HG03139 (cell line): ENCODE data around the gene SELENON.

ENCODE experiments used
- ATAC-seq: cut with Tn5 transposase; IDR thresholded peaks from one replicate; pipeline ENCODE4 v1.9.1; 2021; ENCODE audit not compliant: unreplicated experiment

The SELENON gene

GRCh38 chr1:25793585-25794170, 6.3 kb upstream of the SELENON start:
- ATAC-seq = no peak

GRCh38 chr1:25794325-25794724, 5.7 kb upstream of the SELENON start:
- no peak for ATAC-seq

DNA sequence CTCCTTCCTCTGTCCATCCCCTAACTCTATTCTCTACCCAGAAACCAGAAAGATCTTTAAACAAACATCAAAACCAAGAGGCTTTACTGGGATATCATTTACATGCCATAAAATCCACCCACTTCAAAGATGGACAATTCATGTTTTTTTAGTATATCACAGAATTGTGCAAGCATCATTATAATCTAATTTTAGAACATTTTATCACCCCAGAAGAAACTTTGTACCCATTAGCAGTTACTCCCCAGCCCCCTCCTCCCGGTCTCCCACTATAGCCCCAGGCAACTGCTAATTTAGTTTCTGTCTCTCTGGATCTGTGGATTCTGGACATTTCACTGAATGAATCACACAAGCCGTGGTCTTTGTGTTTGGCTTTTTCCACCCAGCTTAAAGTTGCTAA, 4.8 kb upstream of the SELENON start:
- ATAC-seq = no peak

GRCh38 chr1:25795946-25796810, 3.8 kb upstream of the SELENON start:
- no peak for ATAC-seq

GRCh38 chr1:25796811-25797458, 3.1 kb upstream of the SELENON start:
- ATAC-seq = no peak

- ATAC-seq = no peak
These were observed 2.1 kb upstream of the SELENON start for GRCh38 chr1:25797939-25798338.

DNA sequence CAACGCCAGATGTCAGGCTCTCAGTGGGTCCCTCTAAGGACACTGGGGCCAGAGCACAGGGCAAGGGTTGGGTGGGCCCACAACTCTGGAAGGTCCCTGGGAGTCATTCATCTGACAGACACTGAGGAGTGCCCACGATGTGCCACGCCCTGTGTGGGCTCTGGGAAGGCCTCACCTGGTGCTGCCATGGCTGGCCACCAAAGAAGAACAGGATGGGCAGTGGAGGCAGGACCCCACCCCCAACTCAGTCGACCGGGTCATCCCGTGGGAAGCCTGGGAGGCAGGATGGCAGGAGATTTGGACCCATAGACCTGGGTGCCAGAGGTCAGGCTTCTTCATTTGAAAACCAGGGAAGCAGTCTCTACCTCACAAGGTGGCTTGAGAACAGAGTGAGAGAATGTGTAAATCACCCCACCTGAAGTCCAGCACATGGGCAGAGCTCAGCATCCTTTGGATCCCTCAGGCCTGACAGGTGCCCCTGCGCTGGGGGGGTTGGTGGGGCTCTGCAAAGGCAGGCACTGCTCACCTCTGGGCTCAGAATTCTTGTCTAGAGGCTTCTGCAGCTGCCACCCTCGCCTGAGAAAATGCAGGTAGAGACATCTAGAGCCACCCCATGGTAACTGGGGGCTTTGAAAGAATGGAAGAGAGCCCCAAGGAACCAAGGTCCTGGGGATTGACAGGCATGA, 1.2 kb upstream of the SELENON start:
- no peak for ATAC-seq

GRCh38 chr1:25799352-25799934, 550 bp upstream of the SELENON start:
- ATAC-seq = no peak

DNA sequence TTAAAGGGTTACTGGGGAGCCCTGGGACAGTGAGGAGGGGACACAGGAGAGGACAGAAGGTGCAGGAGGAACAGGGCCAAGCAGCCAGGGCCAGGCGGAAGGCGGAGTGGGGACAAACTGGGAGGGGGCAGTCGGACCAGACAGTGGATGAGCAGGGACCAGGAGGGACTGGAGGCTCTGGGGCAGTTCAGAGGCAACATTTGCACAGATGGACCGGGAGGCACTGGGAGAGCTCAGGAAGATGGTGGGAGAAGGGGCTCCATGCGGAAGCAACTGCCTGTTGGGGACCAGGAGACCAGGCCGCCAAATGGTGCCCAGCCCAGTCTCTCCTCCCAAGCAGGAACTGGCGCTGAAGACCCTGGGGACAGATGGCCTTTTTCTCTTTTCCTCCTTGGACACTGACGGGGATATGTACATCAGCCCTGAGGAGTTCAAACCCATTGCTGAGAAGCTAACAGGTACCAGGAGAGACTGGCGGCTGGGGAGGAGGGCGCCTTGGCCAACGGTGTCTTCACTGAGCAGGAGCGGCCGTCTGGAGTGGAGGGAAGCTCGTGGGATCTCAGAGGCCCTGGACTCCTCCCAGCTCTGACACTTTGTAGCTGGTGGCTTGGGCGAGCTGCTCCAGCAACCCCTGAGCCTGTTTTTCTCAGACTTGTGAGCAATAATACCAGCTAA, 847 bp downstream of the SELENON start:
- ATAC-seq = no peak

GRCh38 chr1:25802915-25803314, 2.9 kb downstream of the SELENON start:
- no peak for ATAC-seq

DNA sequence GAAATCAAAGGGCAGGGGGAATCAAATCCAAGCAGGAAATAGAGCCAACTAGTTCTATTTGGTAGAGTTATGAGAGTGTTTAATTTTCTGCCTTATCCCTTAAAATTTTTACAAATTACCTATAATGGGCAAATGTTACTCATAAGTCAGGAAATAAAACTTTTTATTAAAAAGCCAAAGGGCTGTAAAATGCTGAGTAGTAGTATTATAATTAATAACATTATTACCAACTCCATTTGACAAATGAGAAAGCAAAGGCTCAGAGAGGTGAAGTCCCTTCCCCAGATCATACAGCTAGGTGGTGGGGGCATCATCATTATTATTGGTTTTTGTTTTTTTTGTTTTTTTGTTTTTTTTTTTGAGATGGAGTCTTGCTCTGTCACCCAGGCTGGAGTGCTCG, 3.4 kb downstream of the SELENON start:
- no peak for ATAC-seq

DNA sequence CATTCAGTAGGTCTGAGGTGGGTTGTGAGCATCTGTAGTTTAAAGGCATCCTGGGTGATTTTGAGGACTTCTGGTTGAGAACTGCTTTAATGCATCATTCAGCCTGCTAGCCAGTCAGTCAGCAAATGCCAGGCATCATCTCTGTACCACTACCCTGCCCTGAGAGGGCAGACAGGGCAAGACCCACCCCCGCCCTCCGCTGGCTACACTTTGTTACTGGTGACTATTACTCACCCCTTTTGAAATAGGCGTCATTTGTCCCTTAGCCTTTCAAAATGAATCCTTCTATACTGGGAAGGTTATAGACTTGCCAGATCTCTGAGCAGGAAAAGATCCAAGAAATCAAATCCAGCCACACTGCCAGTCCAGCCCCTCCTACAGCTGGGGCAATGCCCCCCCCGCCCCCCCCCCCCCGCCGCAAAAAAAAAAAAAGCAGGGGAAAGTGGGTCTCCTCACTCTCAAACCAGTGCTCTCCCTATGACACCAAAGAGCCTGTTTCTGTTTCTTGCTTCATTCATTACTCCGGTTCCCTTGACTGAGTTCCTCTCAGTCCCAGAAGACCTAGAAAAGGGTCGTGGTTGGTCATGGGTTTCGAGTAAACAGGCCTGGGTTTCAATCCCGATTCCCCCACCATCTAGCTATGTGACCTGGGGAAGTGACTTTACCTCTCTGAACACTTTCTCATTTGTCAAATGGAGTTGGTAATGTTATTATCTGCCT, 4.4 kb downstream of the SELENON start:
- ATAC-seq = no peak

- ATAC-seq = no peak
These were observed 5.2 kb downstream of the SELENON start for GRCh38 chr1:25804964-25805862.

DNA sequence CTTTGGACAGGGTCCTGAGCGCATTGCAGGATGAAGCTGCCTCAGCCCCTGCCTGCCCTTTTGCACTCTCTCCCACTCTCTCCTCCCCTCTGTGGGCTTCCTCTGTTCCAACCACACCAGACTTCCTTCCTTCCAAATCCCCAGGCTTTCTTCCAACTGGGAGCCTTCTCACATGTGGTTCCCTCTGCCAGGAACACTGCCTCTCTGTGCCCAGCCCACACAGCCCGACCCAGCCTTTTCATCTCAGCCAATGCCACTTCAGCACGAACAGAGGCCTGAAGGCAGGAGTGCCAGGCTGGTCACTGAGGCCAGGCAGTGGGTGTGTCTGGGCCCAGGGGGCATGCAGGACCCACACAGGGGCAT, 5.9 kb downstream of the SELENON start:
- ATAC-seq = no peak

DNA sequence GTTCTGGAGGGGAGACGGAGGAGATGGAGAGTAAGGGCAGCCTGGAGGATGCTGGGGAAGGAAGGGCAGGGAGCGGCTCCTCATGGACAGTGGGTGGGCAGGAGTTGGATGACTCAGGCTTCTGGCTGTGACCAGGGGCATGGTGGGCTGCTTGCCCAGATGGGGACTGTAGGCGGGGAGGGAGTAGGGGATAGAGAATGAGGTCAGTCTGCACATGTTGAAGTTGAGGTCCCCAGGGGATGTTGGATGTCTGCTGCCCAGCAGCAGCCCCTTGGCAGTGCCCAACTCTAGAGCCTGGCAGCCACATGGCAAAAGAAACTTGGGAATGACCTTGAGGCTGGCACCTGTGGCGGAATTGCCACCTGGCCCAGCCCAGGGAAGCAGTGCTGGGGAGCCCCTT, 6.4 kb downstream of the SELENON start:
- ATAC-seq = no peak

GRCh38 chr1:25807480-25808390, 7.7 kb downstream of the SELENON start:
- no peak for ATAC-seq

DNA sequence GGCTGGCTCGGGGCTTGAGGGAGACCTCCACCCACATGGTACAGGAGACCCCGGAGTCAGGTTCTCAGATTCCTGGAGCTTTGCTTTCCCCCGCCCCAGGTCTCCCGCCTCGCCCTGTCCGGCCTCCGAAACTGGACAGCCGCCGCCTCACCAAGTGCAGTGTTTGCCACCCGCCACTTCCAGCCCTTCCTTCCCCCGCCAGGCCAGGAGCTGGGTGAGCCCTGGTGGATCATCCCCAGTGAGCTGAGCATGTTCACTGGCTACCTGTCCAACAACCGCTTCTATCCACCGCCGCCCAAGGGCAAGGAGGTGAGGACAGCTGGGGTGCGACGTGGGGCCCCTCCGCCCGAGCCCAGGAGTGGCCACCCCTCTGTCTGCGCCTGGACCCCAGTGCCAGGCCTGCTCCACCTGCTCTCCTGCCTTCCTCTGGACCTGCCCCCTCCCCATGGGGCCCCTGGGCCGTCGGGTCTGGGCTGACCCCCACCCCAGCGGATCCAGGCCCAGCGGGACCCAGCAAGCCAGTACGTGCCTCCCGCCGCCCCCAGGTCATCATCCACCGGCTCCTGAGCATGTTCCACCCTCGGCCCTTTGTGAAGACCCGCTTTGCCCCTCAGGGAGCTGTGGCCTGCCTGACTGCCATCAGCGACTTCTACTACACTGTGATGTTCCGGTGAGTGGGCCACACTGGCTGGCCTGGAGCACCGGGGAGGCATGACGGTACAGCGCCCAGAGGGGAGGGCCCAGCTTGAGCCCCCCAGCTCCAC, 8.7 kb downstream of the SELENON start:
- ATAC-seq = no peak
